Panc1 (cell line): ENCODE results near the gene ARFGAP1. TPM values are rescaled to one million over a fixed set of nuclear protein-coding genes. Genes with fewer than 3 reads are reported as not detected.

Experiments used
- ATAC-seq: fragments of 200-7000 bp; cut with Tn5 transposase; 2 replicates; pipeline ENCODE4 v1.9.1; 2020; ENCODE audit warnings: mild to moderate bottlenecking, moderate library complexity
- BruUV-seq: library from RNA; stranded (reverse); fragments of 400-500 nt; replicated peaks from 2 replicates; lab custom pipeline; 2021; lab: Mats Ljungman, UMichigan
- CTCF ChIA-PET: fragments of 300-600 bp; sonication (Branson Sonifier 250); formaldehyde crosslinking; loops from one replicate; lab custom pipeline; 2022; ENCODE audit warnings: antibody characterized with exemption; lab: Charles Lee
- POLR2A ChIA-PET: fragments of 300-600 bp; sonication (Branson Sonifier 250); formaldehyde crosslinking; loops from one replicate; lab custom pipeline; 2022; ENCODE audit warnings: antibody characterized with exemption; lab: Charles Lee
- DNase-seq: peaks from one replicate; pipeline ENCODE4 v3.0.0-alpha.2; 2010; ENCODE audit warnings: low read depth, low spot score
- H3K27ac ChIP-seq: 2 replicates; pipeline ENCODE4 v1.5.1; 2011; ENCODE audit warnings: mild to moderate bottlenecking, low read length, inconsistent platforms
- H3K27me3 ChIP-seq: fragments of 200-500 bp; sonication (Bioruptor generic); 2 replicates; pipeline ENCODE4 v1.6.0; 2014; ENCODE audit warnings: low read length, inconsistent platforms; ENCODE audit not compliant: control insufficient read depth, insufficient read depth
- H3K36me3 ChIP-seq: fragments of 200-500 bp; sonication (Bioruptor generic); 2 replicates; pipeline ENCODE4 v1.5.1; 2014; ENCODE audit warnings: inconsistent platforms, mild to moderate bottlenecking, low read length, moderate library complexity; ENCODE audit not compliant: control insufficient read depth, insufficient read depth
- H3K4me1 ChIP-seq: 2 replicates; pipeline ENCODE4 v1.5.1; 2011; ENCODE audit warnings: inconsistent platforms, mild to moderate bottlenecking, low read length, moderate library complexity; ENCODE audit not compliant: control insufficient read depth, insufficient read depth
- H3K4me3 ChIP-seq, 2 experiments: 2 replicates each; pipeline ENCODE4 v1.5.1; 2011 to 2012; ENCODE audit warnings: low read depth in 2 of 2, low read length in 2 of 2, mild to moderate bottlenecking in 2 of 2, inconsistent platforms in 1 of 2, moderate library complexity in 1 of 2
- H3K9me3 ChIP-seq: fragments of 200-500 bp; sonication (Bioruptor generic); 2 replicates; pipeline ENCODE4 v1.5.1; 2014; ENCODE audit warnings: low read depth, mild to moderate bottlenecking, inconsistent platforms, low read length, moderate library complexity; ENCODE audit not compliant: control insufficient read depth, insufficient read depth
- POLR2AphosphoS5 ChIP-seq: IDR thresholded peaks from 2 replicates; pipeline ENCODE4 v1.6.1; 2012; ENCODE audit warnings: mild to moderate bottlenecking, low read depth, low read length, moderate library complexity
- SIN3A ChIP-seq: IDR thresholded peaks from 2 replicates; pipeline ENCODE4 v1.6.1; 2012; ENCODE audit warnings: low read depth, mild to moderate bottlenecking, low read length, moderate library complexity, borderline replicate concordance; ENCODE audit not compliant: insufficient read depth
- TCF7L2 ChIP-seq: IDR thresholded peaks from 2 replicates; pipeline ENCODE4 v1.6.1; 2011; ENCODE audit warnings: mild to moderate bottlenecking, low read depth, low read length, inconsistent platforms
- in situ Hi-C: cut with HindIII; loops from 2 replicates; pipeline ENCODE4 v1.10.0; 2016; ENCODE audit warnings: low sequenced_read_pairs, low pct_unique_long_range_greater_than_20kb
- intact Hi-C: fragments of 100-400 bp; cut with micrococcal nuclease; formaldehyde crosslinking; loops from one replicate; pipeline ENCODE4 v1.10.0; 2022; ENCODE audit not compliant: unreplicated experiment
- total RNA-seq: library from RNA; stranded (reverse); gene quantifications from one replicate; pipeline ENCODE4 v1.2.1, GENCODE V29; 2021; ENCODE audit not compliant: unreplicated experiment
- TF ChIP-seq, protein P1 (sequence below): fragments of 450-650 bp; IDR thresholded peaks from 2 replicates; pipeline ENCODE4 v1.5.1; 2017; ENCODE audit warnings: mild to moderate bottlenecking
- TF ChIP-seq, protein P2 (sequence below), 2 experiments: IDR thresholded peaks; 2 replicates each; pipeline ENCODE4 v1.6.1; 2011 to 2012; ENCODE audit warnings: low read depth in 2 of 2, control low read depth in 1 of 2, low read length in 1 of 2, mild to moderate bottlenecking in 1 of 2, moderate library complexity in 1 of 2; ENCODE audit not compliant: insufficient read depth in 1 of 2

The ARFGAP1 gene
- total RNA-seq, 1 experiment from 2014 or later, result 110 TPM

DNA sequence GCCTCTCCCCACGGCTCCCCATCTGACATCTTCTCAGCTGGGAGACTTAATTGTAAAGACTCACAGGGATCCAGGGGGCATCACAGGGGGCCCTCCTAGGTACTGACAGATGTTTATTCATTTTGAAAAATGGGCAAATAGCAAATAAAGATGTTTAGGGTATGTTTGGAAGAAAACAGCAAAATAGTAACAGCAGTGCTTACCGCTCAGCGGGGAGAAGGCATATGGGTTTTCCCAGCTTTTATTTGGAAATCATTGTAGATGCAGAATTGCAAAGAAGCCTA, 39.6 kb upstream of the ARFGAP1 start:
- no peaks in the 10 kb centered on the region for H3K36me3 ChIP-seq
- peak overlapping the region; percentile 81 for H3K27ac ChIP-seq
- BruUV-seq, result no TSS peak
- TF ChIP-seq TCF7L2 (no peak), POLR2AphosphoS5 (no peak)
- ChIA-PET POLR2A (interaction anchor here (0.6 kb wide), 2 partner anchors 279 to 298 kb away, joined by 4 to 6 read pairs; no protein-coding TSS in a partner anchor), CTCF (interaction anchor here (0.6 to 3.6 kb wide), 4 partner anchors 9 to 149 kb away, joined by 4 to 52 read pairs (median 4); no protein-coding TSS in a partner anchor)
- no peak overlapping the region for H3K4me3 ChIP-seq
- H3K9me3 ChIP-seq, result no peaks in the 10 kb centered on the region
- in situ Hi-C loops (no loop called here), intact Hi-C loops (no loop called here)
- DNase-seq (no peak), ATAC-seq (peak; percentile 3; the same call in 1 of the 2 replicates)
- peaks cover 70% of the 10 kb centered on the region for H3K4me1 ChIP-seq
- no peaks in the 10 kb centered on the region for H3K27me3 ChIP-seq

DNA sequence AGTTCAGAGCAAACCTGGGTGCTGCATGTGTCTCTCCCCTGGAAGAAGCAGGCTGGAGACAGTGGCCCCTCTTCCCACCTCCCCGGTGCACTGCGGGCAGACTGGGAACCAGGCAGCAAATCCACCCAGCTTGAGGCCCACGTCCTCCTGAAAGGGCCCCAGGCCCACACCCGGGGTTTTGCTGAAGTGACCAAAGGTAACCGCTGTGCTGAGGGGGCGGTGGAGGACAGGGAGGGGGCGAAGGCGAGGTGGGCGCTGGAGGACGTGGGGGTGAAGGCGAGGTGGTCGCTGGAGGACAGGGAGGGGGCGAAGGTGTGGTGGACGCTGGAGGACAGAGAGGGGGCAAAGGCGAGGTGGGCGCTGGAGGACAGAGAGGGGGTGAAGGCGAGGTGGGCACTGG, 38.7 kb upstream of the ARFGAP1 start:
- POLR2A ChIA-PET, result no interaction called here

DNA sequence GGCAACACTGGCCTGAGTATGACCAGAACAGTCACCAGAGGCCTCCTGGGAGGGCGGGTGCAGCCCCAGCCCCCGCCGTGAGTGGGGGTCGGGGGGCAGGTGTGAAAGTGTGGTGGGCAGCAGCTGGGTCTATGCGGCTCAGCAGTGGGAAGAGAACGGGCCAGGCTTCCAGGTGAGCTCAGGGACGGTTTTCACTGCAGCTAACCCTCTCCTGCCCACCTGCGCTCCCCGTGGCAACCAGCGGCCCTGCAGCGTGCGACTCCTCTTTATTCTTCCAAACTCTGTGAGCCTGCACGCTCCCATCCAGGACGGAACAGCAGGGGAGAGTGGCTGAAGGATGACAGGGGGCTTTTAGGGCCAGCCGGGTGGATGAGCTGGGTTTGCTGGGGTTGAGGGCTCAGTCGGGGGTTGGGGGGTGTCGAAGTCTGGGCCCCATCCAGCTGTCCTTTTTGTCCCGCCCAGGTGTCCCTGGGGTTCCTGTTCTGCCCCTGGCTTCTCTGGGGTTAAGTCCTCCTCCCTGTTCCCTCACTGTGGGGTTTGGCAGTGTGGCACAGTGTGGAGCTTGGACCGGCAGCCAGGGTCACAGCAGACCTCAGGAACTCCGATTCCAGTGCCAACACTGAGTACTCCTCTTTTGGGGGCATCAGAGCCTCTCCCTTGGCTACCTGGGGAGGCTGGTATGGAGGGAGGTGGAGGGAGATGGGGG, 37.8 kb upstream of the ARFGAP1 start:
- Histone ChIP-seq H3K27ac (peak overlapping the region; percentile 75), H3K36me3 (no peaks in the 10 kb centered on the region), H3K9me3 (no peaks in the 10 kb centered on the region), H3K27me3 (no peaks in the 10 kb centered on the region), H3K4me3 (no peak overlapping the region), H3K4me1 (peaks cover 77% of the 10 kb centered on the region)
- DNase-seq (no peak), ATAC-seq (peak; percentile 70)
- intact Hi-C loops, result no loop called here
- in situ Hi-C loops, result no loop called here
- TF ChIP-seq POLR2AphosphoS5 (no peak), SIN3A (no peak), TCF7L2 (no peak)
- TF ChIP-seq, protein P1, sequence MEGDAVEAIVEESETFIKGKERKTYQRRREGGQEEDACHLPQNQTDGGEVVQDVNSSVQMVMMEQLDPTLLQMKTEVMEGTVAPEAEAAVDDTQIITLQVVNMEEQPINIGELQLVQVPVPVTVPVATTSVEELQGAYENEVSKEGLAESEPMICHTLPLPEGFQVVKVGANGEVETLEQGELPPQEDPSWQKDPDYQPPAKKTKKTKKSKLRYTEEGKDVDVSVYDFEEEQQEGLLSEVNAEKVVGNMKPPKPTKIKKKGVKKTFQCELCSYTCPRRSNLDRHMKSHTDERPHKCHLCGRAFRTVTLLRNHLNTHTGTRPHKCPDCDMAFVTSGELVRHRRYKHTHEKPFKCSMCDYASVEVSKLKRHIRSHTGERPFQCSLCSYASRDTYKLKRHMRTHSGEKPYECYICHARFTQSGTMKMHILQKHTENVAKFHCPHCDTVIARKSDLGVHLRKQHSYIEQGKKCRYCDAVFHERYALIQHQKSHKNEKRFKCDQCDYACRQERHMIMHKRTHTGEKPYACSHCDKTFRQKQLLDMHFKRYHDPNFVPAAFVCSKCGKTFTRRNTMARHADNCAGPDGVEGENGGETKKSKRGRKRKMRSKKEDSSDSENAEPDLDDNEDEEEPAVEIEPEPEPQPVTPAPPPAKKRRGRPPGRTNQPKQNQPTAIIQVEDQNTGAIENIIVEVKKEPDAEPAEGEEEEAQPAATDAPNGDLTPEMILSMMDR, result peak; percentile 83
- TF ChIP-seq, protein P2, sequence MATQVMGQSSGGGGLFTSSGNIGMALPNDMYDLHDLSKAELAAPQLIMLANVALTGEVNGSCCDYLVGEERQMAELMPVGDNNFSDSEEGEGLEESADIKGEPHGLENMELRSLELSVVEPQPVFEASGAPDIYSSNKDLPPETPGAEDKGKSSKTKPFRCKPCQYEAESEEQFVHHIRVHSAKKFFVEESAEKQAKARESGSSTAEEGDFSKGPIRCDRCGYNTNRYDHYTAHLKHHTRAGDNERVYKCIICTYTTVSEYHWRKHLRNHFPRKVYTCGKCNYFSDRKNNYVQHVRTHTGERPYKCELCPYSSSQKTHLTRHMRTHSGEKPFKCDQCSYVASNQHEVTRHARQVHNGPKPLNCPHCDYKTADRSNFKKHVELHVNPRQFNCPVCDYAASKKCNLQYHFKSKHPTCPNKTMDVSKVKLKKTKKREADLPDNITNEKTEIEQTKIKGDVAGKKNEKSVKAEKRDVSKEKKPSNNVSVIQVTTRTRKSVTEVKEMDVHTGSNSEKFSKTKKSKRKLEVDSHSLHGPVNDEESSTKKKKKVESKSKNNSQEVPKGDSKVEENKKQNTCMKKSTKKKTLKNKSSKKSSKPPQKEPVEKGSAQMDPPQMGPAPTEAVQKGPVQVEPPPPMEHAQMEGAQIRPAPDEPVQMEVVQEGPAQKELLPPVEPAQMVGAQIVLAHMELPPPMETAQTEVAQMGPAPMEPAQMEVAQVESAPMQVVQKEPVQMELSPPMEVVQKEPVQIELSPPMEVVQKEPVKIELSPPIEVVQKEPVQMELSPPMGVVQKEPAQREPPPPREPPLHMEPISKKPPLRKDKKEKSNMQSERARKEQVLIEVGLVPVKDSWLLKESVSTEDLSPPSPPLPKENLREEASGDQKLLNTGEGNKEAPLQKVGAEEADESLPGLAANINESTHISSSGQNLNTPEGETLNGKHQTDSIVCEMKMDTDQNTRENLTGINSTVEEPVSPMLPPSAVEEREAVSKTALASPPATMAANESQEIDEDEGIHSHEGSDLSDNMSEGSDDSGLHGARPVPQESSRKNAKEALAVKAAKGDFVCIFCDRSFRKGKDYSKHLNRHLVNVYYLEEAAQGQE (IDR thresholded peaks at IDR 0.05; ENCODE audit: insufficient read depth in 1 of 2, low read depth in 2 of 2, low read length in 1 of 2), result no peak
- ChIA-PET POLR2A (interaction anchor here (0.7 kb wide), 1 partner anchor 11 kb away, joined by 3 read pairs; no protein-coding TSS in a partner anchor), CTCF (interaction anchor here (1.2 to 3.6 kb wide), 5 partner anchors 8 to 18 kb away, joined by 3 to 52 read pairs (median 3); partner anchors contain the start of gene YTHDF1)
- BruUV-seq, result no TSS peak

More for the DNA sequence above, 38.7 kb upstream of the ARFGAP1 start:
- Histone ChIP-seq H3K36me3 (no peaks in the 10 kb centered on the region), H3K4me3 (no peak overlapping the region), H3K9me3 (no peaks in the 10 kb centered on the region), H3K4me1 (peaks cover 77% of the 10 kb centered on the region), H3K27ac (peak overlapping the region; percentile 81), H3K27me3 (no peaks in the 10 kb centered on the region)
- CTCF ChIA-PET, result interaction anchor here (0.6 to 3.6 kb wide), 4 partner anchors 9 to 968 kb away, joined by 3 to 52 read pairs (median 4); partner anchors contain the start of gene YTHDF1
- TF ChIP-seq, protein P2 (IDR thresholded peaks at IDR 0.05; ENCODE audit: insufficient read depth in 1 of 2, low read depth in 2 of 2, low read length in 1 of 2), result no peak
- no peak for TF ChIP-seq TCF7L2
- TF ChIP-seq SIN3A, result no peak
- TF ChIP-seq POLR2AphosphoS5, result no peak
- intact Hi-C loops, result no loop called here
- ATAC-seq (no peak), DNase-seq (no peak)
- in situ Hi-C loops, result no loop called here
- BruUV-seq, result no TSS peak
